GM19463 (cell line): Measurements from ENCODE around the gene MAD1L1.
A peak's percentile ranks its signal among the peaks of the same experiment; 100 is the strongest.

Experiments
- ATAC-seq: cut with Tn5 transposase; IDR thresholded peaks from one replicate; pipeline ENCODE4 v1.9.1; 2021; ENCODE audit warnings: mild to moderate bottlenecking, moderate library complexity; ENCODE audit not compliant: unreplicated experiment

The MAD1L1 gene

DNA sequence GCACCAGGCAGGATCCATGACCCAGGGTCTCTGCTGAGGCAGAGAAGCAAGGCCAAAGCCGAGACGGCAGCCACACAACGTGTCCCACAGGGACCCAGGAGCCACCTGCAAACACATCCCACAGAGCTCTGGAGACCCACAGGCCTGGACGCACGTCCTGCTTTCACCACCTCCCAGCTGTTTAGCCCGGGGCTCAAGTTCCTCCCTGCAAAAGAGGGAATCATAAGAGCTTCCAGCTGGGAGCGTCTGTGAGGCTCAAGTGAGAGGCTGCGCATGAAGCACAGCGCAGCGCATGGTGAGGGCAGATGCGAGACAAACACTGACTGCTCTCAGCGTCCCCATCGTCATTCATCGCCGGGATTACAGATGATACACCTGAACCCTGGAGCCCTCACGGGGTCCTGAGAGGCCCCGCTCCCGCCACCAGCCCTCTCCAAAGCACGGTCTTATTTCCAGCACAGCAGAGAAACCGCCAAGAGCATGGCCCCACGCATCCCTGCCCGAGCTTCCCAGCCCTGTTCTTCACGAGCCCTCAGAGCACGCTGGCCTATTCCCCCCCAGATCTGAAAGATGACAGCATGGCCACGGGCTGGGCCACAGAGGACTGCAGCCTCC is 88.7 kb downstream of the MAD1L1 start:
- ATAC-seq = no peak

GRCh38 chr7:2143450-2143849 is 89.3 kb downstream of the MAD1L1 start:
- ATAC-seq = no peak

- ATAC-seq = no peak
Measured at GRCh38 chr7:2142386-2142785, 90.4 kb downstream of the MAD1L1 start.

- no peak for ATAC-seq
Measured at GRCh38 chr7:2141651-2142050, 91.1 kb downstream of the MAD1L1 start.

DNA sequence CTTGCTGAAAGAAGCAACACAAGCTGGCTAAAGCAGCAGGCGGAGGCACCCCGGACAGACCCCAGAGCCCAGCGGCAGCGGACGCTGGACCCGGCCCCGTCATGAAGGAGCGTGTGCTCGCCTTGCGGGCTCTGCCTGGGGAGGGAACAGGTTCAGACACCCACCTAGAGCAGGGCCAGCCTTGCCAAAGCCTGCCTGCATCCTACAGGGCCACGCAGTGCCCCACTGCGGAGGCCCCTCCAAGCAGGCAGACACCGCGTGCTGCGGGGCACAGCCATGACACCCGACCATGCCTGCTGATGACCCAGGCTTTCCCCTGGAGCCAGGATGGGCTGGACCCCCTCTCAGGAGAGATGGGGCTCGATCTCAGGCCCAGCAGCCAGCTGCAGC is 91.7 kb downstream of the MAD1L1 start:
- no peak for ATAC-seq

GRCh38 chr7:2140216-2141020 is 92.3 kb downstream of the MAD1L1 start:
- ATAC-seq = no peak

DNA sequence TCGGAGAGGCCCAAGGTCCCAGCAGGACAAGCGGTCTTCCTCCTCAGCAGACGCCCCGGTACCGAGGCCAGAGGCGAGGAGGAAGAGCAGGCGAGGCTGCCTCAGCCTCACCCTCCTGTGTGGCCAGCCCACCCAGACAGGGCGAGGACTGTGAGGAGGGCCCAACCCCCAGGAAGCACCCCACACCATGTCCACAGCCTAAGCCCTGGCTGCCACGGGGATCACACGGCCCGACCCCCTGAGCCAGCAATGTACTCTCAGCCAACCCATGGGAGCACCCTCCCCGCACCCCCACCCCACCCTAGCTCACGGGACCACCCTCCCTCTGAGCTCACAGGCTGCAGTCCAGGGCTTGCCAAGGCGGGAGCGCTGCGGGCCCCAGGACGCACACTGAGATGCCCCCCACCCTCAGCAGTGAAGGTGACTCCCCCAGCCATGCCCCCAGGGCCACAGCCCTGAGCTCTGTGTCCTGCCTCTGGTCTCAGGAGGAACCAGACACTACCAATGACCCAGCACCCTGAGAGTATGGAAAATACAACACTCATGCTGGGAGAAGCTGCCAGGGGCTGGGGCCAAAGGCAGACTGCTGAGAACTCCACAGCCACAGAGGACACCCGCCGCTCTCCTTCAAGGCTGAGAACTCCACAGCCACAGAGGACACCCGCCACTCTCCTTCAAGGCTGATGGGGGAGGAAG is 93.6 kb downstream of the MAD1L1 start:
- no peak for ATAC-seq

- peak; percentile 56 for ATAC-seq
Measured at GRCh38 chr7:2138146-2138765, 94.5 kb downstream of the MAD1L1 start.

- ATAC-seq = no peak
Measured at GRCh38 chr7:2134740-2135139, 98.0 kb downstream of the MAD1L1 start.

DNA sequence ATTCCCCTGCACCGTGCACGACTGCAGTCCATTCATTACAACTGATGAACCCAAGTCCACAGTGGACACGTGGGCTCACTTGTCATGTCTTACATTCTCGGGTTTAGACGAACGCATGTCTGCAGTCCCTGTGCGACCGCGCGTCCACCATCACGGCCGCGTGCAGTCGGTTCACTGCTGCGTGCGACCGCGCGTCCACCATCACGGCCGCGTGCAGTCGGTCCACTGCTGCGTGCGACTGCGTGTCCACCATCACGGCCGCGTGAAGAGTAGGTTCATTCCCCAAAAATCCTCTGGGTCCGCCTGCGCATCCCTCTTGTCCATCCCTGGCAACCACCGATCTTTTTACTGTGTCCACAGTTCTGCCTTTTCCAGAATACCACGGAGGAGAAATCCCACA is 100.5 kb downstream of the MAD1L1 start:
- ATAC-seq = no peak

DNA sequence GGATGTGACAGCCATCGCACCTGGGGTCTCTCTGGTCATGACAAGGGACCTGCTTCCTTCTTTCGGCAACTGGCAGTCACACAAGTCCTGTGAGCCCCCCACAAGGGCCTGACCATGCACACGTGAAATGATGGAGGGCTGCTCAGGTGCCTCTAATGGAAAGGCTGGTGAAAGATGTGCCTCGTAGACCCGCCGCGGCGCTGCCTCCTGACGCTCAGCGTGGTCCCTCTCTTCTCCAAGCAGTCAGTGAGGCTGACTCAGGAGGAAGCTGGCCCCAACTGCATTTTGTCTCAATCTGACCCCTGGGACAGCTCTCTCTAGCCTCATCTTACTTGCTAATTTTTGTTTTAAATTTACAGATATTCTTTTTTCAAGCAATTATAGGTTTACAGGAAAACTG is 100.9 kb downstream of the MAD1L1 start:
- no peak for ATAC-seq

DNA sequence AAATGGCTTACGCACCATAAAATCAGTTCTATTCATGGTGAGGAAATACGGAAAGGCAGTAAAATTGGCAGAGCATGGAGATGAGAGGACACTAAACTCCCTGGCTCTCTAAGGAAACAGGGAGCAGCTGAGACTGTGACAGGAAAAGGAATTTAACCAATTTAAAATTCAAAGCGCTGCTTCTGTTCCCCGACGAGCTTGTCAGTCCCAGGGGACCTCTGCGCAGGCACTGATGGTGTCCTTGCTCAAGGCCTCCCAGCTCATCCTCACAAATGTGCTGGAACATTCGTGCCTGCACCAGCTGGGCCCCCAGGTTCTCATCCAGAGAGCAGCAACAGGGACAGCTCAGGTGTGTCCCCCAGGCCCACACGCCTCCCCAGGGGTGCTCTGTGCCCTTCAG is 101.4 kb downstream of the MAD1L1 start:
- no peak for ATAC-seq

DNA sequence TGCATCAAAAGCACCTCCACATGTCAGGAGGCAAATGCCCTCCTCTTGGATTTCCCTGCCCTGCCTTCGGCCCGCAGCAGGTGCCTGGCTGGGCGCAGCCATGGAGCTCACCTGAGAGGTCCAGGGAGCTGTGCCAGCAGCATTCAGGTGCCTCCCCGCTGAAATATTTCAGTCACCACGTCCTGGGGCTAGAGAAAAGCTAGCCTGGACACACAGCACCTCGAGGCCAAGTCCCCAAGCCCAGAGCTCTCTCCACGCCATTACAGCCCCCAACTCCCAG is 102.7 kb downstream of the MAD1L1 start:
- ATAC-seq = no peak

- ATAC-seq = no peak
Measured at GRCh38 chr7:2129323-2130095, 103.2 kb downstream of the MAD1L1 start.

DNA sequence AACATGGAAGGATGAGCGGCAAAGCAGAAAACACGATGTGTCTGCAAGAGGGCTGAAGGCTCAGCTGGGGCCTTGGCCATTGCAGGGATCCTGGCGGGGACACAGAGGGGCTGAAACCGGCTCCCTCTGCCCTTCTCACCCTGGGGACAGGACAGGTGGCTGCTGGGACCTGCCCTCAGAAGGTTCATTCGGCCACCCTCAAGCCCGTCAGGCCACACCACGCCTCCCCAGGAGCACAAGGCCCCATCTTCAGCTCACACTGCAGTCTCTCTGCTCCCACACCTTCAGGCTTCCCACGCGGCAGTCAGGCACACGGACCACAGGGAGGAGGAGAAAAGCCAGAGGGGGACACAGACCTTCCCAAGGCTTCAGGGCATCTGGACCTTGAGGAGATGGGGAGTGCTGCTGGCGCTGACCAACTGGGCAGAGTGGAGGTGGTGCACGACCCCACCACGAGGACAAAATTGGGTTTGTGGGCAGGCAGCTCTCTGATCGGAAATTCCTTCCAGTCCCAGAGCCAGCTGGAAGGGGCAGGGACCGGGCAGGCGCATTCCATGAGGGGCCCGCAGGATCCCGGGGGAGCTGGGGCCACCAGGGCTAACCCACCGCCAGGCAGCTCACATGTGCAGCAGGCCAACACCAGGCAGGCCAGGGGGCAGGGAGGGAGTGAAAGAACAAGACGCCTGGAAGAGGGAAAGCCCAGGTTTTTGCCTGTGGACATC is 104.0 kb downstream of the MAD1L1 start:
- ATAC-seq = no peak

DNA sequence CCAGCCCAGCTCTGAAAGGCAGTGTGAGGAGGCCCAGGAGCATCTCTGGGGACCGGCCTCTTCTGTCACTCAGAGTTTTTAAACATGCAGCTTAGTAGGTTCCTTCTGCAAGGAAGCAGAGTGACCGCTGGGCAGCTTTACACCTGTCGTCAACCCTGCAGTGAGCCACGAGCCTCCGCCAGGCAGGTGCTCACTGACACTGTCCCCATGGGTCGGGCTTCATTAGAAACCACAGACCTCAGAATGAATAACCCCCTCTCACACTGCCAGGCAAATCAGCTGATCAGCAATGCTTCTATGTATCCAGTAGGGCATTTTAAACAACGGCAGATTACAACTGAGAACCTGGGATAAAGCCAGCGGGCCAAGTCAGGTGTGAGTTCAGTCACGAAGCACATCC is 106.1 kb downstream of the MAD1L1 start:
- ATAC-seq = no peak

GRCh38 chr7:2125931-2126330 is 106.8 kb downstream of the MAD1L1 start:
- no peak for ATAC-seq

DNA sequence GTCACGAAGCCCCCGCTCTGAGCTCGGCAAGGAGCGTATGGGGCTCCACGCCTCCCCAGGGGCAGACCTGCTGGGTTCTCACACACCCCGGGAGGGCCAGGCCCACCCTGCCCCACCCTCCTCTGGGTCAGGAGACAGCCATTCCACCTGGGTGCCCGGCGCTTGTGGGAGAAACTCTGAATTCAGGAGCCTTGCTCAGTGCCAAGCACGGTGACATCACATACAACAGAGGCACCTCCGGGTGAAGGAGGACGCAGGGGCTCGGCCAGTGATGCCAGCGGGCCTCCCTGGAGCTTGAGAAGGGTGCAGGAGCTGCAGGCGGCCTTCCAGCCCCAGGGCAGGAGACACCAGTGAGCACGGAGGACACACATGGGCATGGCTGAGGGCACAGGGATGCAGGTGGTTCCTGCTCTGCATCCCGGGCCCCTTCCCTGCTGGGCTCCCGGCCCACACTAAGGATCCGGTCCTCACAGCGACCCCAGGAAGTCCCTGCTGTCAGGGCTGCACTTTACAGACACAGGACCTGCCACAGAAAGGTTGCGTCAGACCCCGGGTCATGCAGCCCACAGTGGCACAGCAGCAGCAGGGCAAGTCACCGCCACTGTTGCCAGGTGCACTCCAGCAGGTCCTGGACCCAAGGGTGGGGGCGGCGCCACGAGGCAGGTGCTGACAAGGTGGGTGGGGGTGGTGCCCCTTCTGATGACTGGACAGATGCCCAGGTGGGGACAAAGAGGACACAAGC is 108.0 kb downstream of the MAD1L1 start:
- ATAC-seq = no peak

DNA sequence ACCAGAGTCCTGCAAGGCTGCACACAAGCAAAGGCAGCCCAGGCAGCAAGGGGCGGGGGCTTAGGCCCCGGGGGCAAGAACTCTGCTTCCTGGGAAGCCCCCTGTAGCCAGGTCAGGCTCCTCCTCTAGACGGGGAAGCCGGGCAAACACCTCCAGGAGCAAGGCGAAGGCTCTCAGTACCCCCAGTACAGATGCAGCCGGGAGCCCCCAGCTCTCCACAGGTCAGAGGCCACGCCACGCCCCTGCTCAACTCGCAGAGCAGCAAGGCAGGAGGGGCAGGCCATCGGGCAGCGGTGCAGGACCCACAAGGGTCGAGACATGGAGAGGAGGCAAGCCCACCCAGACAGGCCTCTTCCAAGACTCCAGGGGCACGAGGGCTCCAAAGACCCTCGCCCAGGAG is 108.8 kb downstream of the MAD1L1 start:
- ATAC-seq = no peak

DNA sequence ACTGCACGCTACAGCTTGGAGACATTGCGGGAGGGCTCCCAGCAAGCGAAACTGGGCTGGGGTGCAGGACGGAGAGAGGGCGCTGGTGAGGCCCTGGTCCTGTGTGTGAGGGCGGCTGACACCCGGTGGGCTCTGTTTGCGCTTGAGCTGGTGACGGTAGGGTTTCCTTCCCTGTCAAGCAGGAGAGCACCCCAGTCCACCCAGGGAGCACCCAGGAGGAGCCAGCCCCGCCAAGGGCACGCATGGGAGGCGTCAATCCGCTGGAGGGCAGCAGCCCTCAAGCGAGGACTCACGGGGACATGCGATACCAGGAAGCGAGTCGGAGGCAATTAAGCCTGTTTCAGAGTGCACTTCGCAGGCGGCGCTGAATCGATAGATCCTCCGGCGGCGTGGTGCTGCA is 109.4 kb downstream of the MAD1L1 start:
- no peak for ATAC-seq
